Stimulated activated naive CD8-positive, alpha-beta T cell treated with anti-CD3 and anti-CD28 coated beads, Interleukin-15, Interleukin-2, amounts not matched to agents 100 U/mL and 50 U/mL, for 24 hours (primary cell): Measurements from ENCODE around the gene RBM15B.
"Not testable (repeated sequence)": the region's sequence is repeated elsewhere in the genome, so short reads cannot be mapped to it uniquely, and the experiment has no call there.

ENCODE experiments used
- ATAC-seq: fragments of 150-1000 bp; cut with Tn5 transposase; one replicate; pipeline ENCODE4 v1.10.0; 2021
- DNase-seq: peaks from one replicate; pipeline ENCODE4 v3.0.0; 2021

RBM15B gene

GRCh38 chr3:51378065-51378464, 13.0 kb upstream of the RBM15B start:
- DNase-seq (no peak), ATAC-seq (no peak)

- ATAC-seq (no peak), DNase-seq (no peak)
These were observed 12.4 kb upstream of the RBM15B start for GRCh38 chr3:51378726-51379125.

GRCh38 chr3:51379301-51379700, 11.8 kb upstream of the RBM15B start:
- DNase-seq (no peak), ATAC-seq (no peak)

- no peak for DNase-seq
- ATAC-seq, result no peak
These were observed 11.2 kb upstream of the RBM15B start for GRCh38 chr3:51379746-51380455.

- ATAC-seq, result no peak
These were observed 10.3 kb upstream of the RBM15B start for GRCh38 chr3:51380601-51381332.

GRCh38 chr3:51381333-51381705, 9.8 kb upstream of the RBM15B start:
- DNase-seq (no peak), ATAC-seq (no peak)

More at GRCh38 chr3:51380601-51381332, 10.3 kb upstream of the RBM15B start:
- DNase-seq, result no peak

- ATAC-seq (no peak), DNase-seq (no peak)
These were observed 8.9 kb upstream of the RBM15B start for GRCh38 chr3:51382076-51382745.

- no peak for ATAC-seq
- no peak for DNase-seq
These were observed 8.0 kb upstream of the RBM15B start for GRCh38 chr3:51382947-51383578.

GRCh38 chr3:51384055-51384725, 6.9 kb upstream of the RBM15B start:
- DNase-seq (peak; percentile 52), ATAC-seq (peak; percentile 5)

GRCh38 chr3:51384726-51385473, 6.2 kb upstream of the RBM15B start, which contains the start of gene MANF:
Gene MANF, plus strand, starts transcription at chr3:51385291. Its CDS starts 52 bp downstream, at chr3:51385343.
- peak; percentile 96 for DNase-seq
- peak; percentile 97 for ATAC-seq

- ATAC-seq (no peak), DNase-seq (no peak)
These were observed 5.4 kb upstream of the RBM15B start for GRCh38 chr3:51385621-51386091.

GRCh38 chr3:51386159-51386851, 4.8 kb upstream of the RBM15B start:
- no peak for DNase-seq
- no peak for ATAC-seq

- DNase-seq (no peak), ATAC-seq (no peak)
These were observed 4.2 kb upstream of the RBM15B start for GRCh38 chr3:51386852-51387229.

- DNase-seq, ATAC-seq: not testable (repeated sequence)
These were observed 3.8 kb upstream of the RBM15B start for GRCh38 chr3:51387281-51387680.

GRCh38 chr3:51388286-51389029, 2.6 kb upstream of the RBM15B start:
- DNase-seq, result no peak
- no peak for ATAC-seq

GRCh38 chr3:51389423-51390183, 1.5 kb upstream of the RBM15B start:
- no peak for ATAC-seq
- peak; percentile 62 for DNase-seq

GRCh38 chr3:51390246-51391074, 625 bp upstream of the RBM15B start:
- DNase-seq, result no peak
- peak; percentile 4 for ATAC-seq
